NCI-H1048 (cell line): ENCODE results near the gene CITED2.

Source experiments
- DNase-seq: peaks from one replicate; lab custom pipeline; 2025; lab: John Stamatoyannopoulos, UW

The CITED2 gene

DNA sequence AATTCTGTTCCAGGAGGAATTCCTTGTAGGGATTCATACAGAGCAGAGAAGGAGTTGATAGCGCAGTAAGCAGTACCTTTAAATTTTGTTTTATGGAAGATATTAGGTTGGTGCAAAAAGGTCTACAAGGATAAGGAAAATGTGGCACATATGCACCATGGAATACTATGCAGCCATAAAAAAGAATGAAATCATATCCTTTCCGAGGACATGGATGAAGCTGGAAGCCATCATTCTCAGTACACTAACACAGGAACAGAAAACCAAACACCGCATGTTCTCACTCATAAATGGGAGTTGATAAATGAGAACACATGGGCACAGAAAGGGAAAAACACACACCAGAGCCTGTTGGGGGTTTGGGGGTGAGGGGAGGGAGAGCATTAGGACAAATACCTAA is 45.2 kb downstream of the CITED2 start:
- DNase-seq, result no peak

DNA sequence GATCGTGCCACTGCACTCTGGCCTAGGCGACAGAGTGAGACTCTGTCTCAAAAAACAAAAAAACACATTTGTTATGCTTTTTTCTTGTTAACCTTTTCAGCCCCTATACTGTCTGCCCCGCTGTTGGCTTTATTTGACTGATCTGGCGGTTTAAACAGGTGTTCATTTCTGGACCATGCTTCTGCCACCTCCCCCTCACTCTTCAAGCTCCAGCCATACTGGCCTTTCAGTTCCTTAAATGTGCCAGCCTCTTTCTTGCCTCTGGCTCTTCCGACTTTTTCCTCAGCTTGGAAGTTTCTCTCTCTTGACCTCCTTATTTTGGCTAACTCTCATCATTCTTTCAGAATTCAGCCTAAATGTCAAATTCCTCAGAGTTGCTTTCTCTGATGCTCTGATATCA is 47.4 kb downstream of the CITED2 start:
- DNase-seq, result no peak

DNA sequence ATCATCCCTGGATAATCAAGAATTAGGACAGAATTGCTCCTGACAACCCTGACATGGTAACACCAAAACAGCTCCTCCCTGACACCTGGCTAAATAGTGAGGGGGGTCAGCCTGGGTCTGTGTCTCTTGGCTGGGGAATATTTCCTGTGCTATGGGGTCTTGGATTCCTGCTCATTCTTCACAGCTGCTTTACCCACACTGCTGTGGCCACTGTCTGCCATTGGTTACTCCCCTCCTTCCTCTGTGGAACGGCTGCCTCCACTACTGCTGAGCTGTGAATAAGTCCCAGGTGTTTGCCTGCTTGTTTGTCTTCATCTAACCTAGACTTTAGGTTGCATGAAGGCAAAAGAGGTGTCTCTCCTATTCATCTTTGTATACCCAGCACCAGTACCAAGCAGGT is 48.8 kb downstream of the CITED2 start:
- no peak for DNase-seq

DNA sequence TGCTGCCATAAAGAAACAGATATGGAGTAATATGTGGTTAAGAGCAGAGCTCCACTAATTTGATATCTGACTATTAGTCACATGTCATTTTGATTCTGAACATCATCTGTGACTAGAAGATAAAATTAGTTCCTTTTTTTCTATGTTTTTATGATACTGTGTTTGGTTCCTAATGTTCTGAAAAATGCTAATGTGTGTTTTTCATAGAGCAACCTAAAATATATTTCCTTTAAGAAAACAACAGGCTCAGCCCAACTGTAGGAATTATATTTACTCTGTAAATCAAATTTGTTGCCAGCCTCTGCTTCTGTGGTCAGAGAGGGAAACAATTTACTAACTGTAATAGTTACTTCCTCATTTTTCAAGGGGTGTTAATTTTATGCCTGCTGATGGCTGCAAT is 49.3 kb downstream of the CITED2 start:
- no peak for DNase-seq

DNA sequence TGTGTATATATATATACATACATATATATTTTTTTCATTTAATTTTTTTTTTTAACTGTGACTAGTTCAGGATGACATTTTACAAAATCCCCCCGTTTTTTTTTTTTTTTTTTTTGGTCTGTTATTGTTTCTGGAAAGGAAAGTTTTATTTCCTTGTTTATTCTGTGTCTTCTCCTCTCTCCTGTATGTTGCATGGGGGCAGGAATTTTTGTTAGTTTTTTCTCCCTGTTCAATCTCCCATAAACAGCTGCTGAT is 50.2 kb downstream of the CITED2 start:
- DNase-seq, result no peak

DNA sequence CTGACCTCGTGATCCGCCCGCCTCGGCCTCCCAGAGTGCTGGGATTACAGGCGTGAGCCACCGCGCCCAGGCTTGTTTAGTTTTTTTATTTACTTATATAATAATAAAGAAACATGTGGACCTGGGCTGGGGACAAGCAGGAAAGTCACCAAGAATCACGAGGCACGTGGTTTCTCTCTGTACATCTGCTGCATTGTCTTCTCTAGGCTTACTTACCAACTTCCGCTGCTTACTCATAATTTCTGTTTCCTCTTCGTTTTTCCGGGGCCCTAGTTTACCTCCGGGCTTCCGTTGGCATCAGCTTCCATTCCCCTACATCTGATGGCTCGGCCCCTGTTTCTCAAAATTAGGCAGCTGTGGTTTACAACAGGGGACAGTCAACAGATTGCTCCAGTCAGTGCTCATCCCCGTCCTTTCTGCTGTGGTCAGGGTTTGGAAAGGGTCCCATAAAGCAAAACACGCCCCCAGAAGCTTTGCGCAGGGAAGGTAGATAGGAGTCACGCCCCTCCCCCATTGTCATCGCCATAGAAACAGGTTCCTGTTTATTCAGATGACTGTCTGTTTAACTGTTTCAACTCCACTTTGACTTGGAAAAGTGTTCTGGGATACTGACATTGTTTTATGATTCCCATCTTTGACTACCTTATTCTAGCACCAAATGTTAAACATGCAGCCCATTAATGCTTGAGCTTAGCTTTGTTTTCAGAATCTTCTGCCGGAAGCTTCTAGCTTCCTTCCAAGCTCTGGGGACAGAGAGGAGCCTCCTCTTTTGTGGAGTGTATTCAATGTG is 50.7 kb downstream of the CITED2 start:
- DNase-seq, result no peak
